Chondrocyte (in vitro differentiated cells): ENCODE data around the gene LIN7C. TPM values are rescaled to one million over a fixed set of nuclear protein-coding genes. Genes with fewer than 3 reads are reported as not detected.
"Not testable (repeated sequence)": the region's sequence is repeated elsewhere in the genome, so short reads cannot be mapped to it uniquely, and the experiment has no call there.

Experiments
- DNase-seq: peaks from one replicate; pipeline ENCODE4 v3.0.0; 2021; ENCODE audit warnings: mixed read lengths, low spot score
- H3K27ac Mint-ChIP-seq: one replicate; pipeline ENCODE4 v1.8.0; 2021; ENCODE audit warnings: mild to moderate bottlenecking, moderate library complexity, mixed read lengths; ENCODE audit not compliant: unreplicated experiment
- H3K27me3 Mint-ChIP-seq: 2 replicates; pipeline ENCODE4 v1.8.0; 2021; ENCODE audit warnings: low read depth, mixed read lengths
- H3K36me3 Mint-ChIP-seq: 2 replicates; pipeline ENCODE4 v1.8.0; 2021; ENCODE audit warnings: low read depth, mixed read lengths
- H3K4me1 Mint-ChIP-seq: 2 replicates; pipeline ENCODE4 v1.8.0; 2021; ENCODE audit warnings: low read depth, mild to moderate bottlenecking, mixed read lengths
- H3K4me3 Mint-ChIP-seq: one replicate; pipeline ENCODE4 v1.8.0; 2021; ENCODE audit warnings: mild to moderate bottlenecking, moderate library complexity, mixed read lengths; ENCODE audit not compliant: unreplicated experiment
- H3K9me3 Mint-ChIP-seq: 2 replicates; pipeline ENCODE4 v1.8.0; 2021; ENCODE audit warnings: low read depth, mixed read lengths
- CTCF ChIP-seq: fragments of 200-600 bp; sonication (generic); IDR thresholded peaks from 2 replicates; pipeline ENCODE4 v1.5.0; 2021; ENCODE audit warnings: antibody characterized with exemption, mild to moderate bottlenecking, moderate library complexity
- microRNA-seq: library from miRNA; unstranded; fragments of <30 nt; microRNA quantifications from one replicate; pipeline ENCODE4 v1.2.0, GENCODE V29; 2020; ENCODE audit warnings: borderline number of aligned reads
- total RNA-seq: library from RNA; stranded (reverse); gene quantifications from 3 replicates; pipeline ENCODE4 v1.2.1, GENCODE V29; 2021

Gene LIN7C
- total RNA-seq, 1 donor from 2014 or later = 20.4 TPM

GRCh38 chr11:27451244-27451965 lies 55.2 kb downstream of the LIN7C start:
- Mint-ChIP-seq H3K9me3 (no peaks in the 10 kb centered on the region), H3K36me3 (no peaks in the 10 kb centered on the region), H3K27ac (peak overlapping the region; percentile 54), H3K27me3 (no peaks in the 10 kb centered on the region), H3K4me1 (peaks cover 49% of the 10 kb centered on the region), H3K4me3 (no peak overlapping the region)
- no peak for TF ChIP-seq CTCF
- no peak for DNase-seq

GRCh38 chr11:27448184-27448540 lies 58.4 kb downstream of the LIN7C start:
- H3K27ac Mint-ChIP-seq = not testable (repeated sequence)
- H3K4me1 Mint-ChIP-seq = peaks cover 40% of the 10 kb centered on the region

GRCh38 chr11:27447288-27448183 lies 59.0 kb downstream of the LIN7C start:
- Mint-ChIP-seq H3K36me3 (no peaks in the 10 kb centered on the region), H3K27ac (no peak overlapping the region), H3K4me1 (peaks cover 44% of the 10 kb centered on the region), H3K9me3 (no peaks in the 10 kb centered on the region), H3K27me3 (no peaks in the 10 kb centered on the region), H3K4me3 (no peak overlapping the region)
- no peak for TF ChIP-seq CTCF
- DNase-seq = no peak

More at GRCh38 chr11:27448184-27448540, 58.4 kb downstream of the LIN7C start:
- H3K36me3 Mint-ChIP-seq, H3K9me3 Mint-ChIP-seq, DNase-seq, H3K27me3 Mint-ChIP-seq, H3K4me3 Mint-ChIP-seq: not testable (repeated sequence)

GRCh38 chr11:27445625-27446024 lies 60.9 kb downstream of the LIN7C start:
- Mint-ChIP-seq H3K27me3 (no peaks in the 10 kb centered on the region), H3K4me1 (peaks cover 31% of the 10 kb centered on the region), H3K4me3 (no peak overlapping the region), H3K27ac (no peak overlapping the region), H3K9me3 (no peaks in the 10 kb centered on the region), H3K36me3 (no peaks in the 10 kb centered on the region)
- no peak for TF ChIP-seq CTCF
- no peak for DNase-seq

- no peak overlapping the region for H3K27ac Mint-ChIP-seq
- no peak for TF ChIP-seq CTCF
- no peak for DNase-seq
- no peaks in the 10 kb centered on the region for H3K27me3 Mint-ChIP-seq
- no peaks in the 10 kb centered on the region for H3K36me3 Mint-ChIP-seq
- H3K4me3 Mint-ChIP-seq = no peak overlapping the region
- peaks cover 27% of the 10 kb centered on the region for H3K4me1 Mint-ChIP-seq
- H3K9me3 Mint-ChIP-seq = no peaks in the 10 kb centered on the region
Observed at GRCh38 chr11:27444801-27445215, 61.8 kb downstream of the LIN7C start.

Small RNA genes within 50 kb of the gene (microRNA-seq; reads per million reads assigned to microRNA genes)
- not detected for gene MIR8087

Other genes starting within 250 kb of the LIN7C start
- gene CCDC34, start 143.6 kb downstream of the LIN7C start, total RNA-seq = 3.6 to 12.6 TPM (median 4.3 TPM) in 3 replicates
- 34.2 to 69.6 TPM (median 36.2 TPM) in 3 replicates for gene LGR4, start 34.0 kb downstream of the LIN7C start, total RNA-seq
- 2.0 to 4.4 TPM (median 4.1 TPM) in 3 replicates for gene BDNF, start 193.7 kb upstream of the LIN7C start, total RNA-seq